Glomerular visceral epithelial cell (primary cell): ENCODE results near the gene THEMIS.
A peak's percentile ranks its signal among the peaks of the same experiment; 100 is the strongest.

ENCODE experiments used
- DNase-seq: peaks from one replicate; pipeline ENCODE4 v3.0.0-alpha.2; 2016; ENCODE audit errors: extremely low spot score

Gene THEMIS

DNA sequence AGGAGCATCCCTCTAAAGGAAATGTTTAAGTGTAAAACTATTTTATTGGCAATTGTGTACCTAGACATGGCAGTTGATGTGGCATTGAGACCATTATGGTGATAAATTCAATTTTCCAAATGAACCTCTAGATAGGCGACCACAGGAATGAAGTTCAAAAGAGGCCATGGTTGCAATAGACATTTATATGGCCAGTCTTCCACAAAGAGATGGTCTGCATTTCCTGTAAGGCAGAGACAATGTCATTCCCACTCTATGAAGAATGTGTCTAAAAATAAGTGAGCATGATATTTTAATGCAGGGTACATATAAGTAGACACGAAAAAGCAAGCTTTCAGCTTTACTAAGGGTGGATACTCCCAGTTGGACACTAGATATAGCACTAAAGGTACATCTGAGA lies 40.9 kb downstream of the THEMIS start:
- no peak for DNase-seq

DNA sequence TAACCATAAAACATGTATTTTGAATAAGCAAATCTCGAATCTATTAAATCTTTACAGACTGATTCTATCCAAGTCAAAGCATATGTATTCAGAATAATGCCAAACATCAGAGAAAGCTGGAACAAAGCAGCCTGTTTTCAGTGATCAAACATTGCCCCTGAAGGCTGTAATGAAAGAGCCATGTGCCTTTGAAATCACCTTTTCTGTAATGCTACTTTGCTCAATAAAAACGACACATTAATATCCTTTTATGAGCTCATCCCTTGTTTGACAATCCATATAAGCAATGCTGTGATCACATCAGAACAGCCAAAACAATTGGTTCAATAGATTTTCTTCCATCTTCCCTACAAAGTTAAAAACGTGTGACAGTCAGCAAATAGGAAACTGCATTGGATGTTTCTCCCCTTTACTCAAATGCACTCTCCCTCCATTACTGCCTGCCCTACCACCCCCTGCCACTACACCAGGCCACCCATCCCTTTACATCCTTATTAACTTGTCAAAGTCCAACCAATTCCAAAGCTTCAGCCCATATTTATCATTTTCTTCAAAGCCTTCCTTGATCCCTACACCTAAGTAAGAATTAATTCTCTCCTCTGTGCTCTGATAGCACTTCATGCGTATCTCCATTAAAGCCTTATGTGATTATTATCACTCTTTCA lies 42.0 kb downstream of the THEMIS start:
- no peak for DNase-seq

DNA sequence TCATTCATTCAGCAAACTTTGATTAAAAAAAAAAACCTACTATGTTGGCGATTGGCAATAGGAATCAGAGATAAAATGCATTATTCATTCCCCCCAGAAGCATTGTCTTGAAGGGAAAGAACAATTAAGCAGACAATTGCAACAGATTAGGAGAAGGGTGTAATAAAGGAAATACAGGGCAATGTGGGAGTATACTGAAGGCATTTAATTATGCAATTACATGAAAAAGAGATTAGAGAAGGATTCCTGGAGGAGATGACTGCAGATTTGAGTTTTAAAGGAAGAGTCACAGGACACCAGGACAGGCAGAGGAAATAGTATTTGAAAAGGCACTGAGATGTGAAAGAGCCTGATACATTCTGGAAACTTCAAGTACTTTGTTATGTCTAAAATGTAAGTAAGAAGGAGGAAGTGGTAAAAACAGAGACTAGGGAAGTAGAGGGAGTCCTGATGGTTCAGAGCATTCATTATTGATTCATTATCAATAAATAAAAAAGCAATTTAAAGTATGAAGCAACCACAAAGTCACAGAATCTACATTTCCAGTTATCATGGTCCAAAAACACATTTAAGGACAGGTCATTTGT lies 43.7 kb downstream of the THEMIS start:
- DNase-seq: no peak

DNA sequence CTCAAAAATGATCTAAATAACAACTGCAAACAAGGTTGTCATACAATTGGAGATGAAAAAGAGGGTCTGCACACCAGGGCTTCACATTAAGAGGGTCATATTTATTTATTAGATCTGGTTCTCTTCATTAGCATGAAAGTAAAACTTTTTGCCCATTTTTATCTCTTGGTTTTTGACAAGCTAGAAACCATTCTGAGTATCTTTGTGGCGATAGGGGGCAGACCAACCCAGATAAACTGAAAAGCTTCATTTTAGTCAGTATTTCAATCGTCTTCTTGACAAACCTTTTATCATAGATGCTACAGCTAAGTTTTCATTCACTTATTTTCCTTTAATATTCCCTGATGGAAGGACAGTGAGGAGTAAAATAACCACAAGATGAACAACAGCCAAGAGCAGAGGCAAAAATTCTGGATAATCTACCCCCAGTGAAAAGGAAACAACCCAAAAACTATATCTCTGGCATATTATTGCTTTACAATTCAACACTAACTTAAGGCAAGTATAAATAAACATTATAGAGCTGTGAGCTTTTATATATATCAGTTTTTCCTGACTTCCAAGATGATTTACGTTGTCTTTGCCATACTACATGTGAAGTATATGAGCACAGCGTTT lies 45.2 kb downstream of the THEMIS start:
- peak; percentile 5 for DNase-seq

DNA sequence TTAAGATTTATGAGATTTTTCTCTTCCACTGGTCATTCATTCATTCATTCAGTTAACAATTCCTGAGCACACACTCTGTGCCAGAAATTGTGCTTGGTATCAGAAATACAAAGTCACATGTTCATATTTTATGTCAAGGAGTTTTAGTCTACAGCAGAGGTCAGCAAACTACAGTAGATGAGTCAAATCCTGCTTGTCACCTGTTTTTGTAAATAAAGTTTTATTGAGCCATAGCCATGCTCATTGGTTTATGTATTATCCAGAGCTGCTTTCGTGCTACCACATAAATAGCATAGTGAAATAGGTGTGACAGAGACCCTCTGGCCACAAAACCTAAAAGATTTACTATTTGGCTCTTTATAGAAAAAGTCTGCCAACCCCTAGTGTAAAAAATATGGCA lies 46.8 kb downstream of the THEMIS start:
- DNase-seq: no peak

DNA sequence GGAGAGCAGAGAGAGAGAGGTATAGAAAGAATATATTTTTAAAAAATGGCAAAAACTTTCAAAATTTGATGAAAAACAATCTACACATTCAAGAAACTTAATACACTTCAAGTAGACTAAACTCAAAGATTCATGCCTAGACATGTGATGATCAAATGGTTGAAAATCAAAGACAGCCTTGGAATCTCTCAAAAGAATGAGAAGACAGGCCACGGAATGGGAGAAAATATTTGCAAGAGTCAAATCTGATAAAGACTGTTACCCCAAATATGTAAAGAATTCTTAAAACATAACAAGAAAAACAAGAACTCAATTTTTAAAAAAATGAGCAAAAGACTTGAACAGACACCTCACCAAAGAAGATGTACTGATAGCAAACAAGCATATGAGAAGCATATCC lies 49.7 kb downstream of the THEMIS start:
- DNase-seq: no peak

DNA sequence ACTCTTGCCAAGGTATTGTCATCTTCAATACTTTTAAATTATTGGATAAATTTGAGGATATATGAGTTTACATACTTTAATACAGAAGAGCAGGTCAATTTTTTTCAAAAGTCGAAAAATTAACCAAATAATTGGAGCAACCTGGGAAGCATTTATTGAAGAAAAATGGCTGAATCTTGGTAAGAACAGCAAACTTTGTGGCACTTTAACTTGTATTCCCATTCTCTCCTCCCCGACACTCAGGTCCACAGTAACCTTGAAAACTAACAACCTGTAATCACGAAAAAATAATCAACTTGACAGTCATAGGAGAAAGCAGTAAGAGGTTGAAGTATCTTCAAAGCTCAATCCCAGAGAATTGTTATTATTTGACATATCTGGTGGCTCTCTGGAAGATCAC lies 55.6 kb downstream of the THEMIS start:
- no peak for DNase-seq

DNA sequence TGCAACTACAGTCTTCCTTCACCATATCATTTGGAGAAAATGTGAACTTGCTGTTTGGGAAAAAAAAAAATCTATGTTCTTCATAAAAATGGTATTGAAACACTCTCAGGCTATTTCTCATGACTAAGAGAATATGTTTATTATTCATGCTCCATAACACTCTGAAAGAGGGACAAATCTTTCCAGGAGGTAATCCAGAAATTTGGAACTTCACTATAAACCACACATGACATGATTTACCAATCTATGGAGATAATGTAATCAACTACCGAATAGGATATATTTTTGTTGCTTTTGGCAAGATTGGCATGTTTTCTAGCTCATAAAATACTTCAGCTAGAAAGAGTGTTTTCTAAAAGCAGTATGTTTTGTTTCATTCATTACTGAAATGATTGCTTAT lies 56.3 kb downstream of the THEMIS start:
- no peak for DNase-seq

DNA sequence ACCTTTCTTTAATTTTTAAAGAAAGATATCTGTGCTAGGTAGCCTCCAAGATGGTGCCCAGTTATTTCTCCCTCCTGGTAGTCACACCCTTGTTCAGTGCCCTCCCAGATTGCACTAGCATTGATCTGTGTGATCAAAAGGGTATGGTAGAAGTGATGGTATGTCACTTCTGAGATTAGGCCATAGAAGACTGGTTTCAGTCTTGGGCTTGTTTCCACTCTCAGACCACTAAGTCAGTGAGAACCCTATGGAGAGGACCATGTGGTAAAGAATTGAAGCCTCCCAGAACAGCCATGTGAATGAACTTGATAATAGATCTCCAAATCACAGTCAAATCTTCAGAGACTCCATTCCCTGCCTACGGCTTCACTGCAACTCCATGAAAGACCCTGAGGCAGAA lies 57.3 kb downstream of the THEMIS start:
- DNase-seq: no peak

DNA sequence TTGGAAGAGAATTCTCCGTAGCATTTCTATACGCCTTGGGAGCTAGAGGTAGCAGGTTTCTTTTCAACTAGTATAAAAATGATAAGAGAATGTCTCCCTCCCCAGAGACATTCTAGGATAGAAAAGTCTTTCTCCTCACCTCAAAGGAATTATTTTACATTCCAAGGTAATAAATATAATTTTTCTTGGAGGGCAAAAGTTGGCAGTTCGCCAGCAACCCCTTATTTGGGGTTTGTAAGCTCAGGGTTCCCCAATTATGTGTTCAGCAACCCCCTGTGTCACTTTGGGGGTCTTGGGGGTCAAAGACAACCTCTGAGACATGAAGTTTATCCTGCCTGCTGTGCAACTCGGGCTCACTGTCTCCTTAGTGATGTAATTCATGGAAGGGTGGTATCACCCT lies 58.3 kb downstream of the THEMIS start:
- DNase-seq: no peak

DNA sequence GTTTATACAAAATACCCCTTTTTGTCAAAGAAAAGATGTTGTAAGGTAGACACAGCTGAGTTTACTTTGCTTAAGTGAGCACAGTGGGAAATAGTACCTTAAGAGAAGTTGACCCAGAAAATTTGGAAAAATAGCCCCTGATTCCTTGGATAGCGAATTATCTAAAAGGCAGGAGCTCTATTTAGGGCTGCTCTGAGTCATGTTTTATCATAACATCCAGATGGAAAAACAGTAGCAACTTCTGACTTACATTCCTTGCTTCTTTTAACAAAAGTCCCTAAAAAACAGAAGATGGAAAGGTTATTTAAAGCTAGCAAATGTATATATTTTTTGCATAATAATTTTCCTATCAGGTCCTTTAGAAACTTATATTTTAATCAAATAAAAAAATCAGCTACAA lies 59.0 kb downstream of the THEMIS start:
- DNase-seq: no peak

DNA sequence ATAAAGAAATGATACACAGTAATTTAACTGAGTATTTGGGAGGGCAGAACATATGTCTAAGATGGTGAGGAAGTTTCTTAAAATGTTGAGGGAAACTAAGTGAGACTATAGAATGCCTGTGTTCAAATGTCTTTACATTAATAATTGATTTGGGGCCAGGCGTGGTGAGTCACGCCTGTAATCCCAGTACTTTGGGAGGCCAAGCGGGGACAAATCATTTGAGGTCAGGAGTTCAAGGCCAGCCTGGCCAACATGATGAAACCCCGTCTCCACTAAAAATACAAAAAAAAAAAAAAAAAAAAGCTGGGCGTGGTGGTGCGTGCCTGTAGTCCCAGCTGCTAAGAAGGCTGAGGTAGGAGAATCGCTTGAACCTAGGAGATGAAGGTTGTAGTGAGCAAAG lies 66.7 kb downstream of the THEMIS start:
- no peak for DNase-seq

DNA sequence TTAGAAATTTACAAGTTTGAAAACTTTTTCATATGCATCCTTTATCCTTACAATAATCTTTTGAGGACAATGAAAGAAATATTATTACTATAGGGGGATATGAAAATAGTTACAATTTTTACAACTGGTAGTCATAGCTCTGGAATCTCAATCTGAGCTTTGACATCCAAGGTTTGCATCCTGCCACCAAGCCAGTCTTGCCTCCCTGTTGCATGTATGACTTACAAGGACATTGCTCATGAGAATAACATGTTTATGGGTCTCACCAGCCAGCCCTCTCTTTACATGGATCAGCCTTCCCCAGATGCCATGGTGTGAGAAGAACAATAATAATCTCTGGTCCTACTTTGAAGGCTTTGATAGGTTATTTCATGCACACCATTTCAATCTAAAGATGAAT lies 67.5 kb downstream of the THEMIS start:
- DNase-seq: no peak

DNA sequence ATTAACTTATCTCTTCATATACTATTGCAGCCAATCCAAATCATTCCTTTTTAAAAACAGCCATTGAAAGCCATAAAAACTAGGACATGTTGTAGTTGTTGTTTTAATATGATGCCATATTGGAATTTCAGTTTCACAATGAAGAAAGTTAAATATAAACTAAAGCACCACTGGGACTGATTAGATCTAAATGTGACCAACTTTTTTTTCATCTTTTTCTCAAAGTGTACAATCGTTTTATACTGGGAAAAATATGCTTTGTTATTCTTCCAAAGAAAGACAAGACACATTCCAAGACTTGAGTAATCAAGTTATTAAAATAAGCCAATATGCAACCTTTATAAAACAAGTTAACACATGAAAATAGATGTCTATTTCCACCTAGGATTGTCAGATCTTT lies 68.5 kb downstream of the THEMIS start:
- no peak for DNase-seq

DNA sequence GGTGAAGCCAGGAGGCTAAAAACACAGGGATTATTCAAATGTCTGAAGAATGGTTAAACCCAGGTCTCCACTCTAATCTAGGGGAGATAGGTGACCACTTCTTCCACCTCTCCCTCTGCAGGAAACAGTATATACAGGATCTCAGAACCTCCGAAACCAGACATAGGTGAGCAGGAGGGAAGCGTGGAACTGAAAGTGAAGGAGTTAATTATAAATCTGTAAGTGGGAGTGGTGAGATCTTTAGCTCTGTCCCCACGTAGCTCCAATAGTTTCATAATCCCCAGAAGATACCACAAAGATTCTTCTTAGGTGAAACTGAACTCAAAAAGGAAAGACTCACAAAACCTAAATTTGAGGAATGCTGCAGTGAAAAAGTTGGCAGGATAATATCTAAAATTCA lies 76.8 kb downstream of the THEMIS start:
- DNase-seq: no peak

DNA sequence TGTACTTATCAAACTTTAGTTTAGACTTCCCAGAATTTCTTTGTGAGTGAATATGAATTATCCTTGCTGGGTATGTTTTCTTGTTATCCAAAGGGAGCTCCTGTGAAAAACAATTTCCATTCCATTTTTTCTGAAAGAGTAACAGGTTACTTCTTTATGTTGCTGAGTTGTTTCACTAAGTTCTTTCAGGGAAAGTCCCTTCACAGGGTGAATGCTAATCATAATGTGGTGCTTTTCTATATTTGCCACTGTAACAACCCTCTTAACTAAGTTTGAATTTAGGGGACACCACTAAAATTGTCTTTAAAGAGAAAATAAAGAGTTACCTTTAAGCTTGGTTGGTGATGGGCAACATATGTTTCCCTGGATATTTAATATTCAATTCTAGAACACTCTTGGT lies 79.4 kb downstream of the THEMIS start:
- DNase-seq: no peak

DNA sequence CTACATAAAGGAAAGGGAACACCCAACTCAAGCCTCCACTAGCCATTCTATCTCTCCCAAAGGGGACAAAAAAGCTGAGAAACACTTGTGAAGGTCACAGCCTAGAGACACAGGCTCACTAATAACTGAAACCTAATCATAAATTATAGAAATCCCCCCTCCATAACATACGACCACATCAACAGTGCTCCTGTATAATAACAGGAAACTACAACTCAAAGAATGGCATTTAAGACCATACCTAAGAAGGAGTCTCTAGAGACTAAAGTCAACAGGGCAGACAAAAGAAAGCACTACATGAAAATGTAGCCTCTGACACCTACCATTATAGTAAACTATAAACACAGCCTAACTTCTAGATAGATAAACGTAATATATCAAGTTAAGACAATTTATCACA lies 82.7 kb downstream of the THEMIS start:
- DNase-seq: no peak

DNA sequence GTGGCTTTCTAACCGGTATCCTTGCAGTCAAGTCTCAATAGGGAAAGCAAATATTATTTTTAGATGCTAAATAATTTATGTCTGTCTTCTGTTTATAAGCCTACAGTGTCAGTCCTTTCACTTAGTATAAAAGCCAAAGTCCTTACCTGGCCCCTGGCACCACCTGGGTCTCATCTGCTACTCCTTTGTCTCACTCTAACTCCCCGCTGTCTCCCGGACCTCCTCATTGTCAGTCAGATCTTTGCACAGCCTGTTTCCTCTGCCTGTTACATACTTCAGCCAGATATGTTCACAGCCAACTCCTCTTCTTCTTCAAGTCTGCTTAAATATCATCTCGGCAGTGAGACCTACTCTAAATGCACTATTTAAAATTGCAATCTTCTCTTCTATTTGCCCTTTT lies 84.2 kb downstream of the THEMIS start:
- no peak for DNase-seq

DNA sequence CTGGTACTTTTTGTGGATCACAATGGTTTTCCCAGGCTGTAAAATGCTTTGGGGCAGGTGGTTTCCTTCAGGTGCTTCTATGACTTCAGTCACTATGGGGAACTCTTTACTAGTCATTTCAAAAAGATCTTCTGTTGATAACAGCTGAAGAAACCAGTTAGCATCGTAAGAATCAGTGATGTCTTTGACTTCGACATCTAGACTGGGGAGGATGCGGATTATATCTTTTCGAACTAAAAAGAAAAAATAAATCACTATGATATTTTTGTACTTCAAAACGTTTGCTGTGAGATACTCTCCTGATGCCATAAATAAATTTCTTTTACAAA lies 87.2 kb downstream of the THEMIS start:
- DNase-seq: no peak

DNA sequence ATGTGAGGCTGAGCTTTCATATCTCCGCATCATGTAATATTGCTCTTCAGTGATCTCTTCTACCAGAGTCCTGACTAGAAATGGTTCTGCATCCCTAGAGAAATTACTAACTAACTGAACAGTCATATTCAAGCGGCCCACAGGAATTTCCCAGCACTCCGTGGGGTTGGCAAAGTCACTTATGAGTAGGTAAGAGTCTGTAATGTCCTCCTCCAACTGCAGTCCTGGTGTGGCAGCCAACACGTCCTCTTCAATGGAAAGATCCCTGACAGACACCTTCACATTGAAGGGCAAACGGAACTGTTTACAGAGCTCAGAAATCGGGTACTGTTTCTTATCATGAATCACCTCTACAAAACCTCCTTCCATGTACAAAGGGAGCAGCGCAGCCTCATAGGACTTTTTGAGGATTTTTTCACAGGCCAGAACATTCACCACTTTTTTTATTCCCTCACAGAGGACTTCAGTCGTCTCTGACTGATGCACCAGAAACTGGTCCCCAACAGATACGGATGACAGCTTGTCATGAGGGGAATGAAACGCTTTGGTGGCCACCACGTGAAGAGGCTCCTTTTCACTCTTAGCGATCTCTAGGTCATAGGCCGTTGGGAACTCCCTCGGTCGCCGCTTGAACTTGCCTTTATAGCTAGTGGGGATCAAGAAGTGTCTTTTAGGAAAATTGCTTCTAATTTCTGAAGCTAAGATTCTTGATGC lies 87.7 kb downstream of the THEMIS start:
- no peak for DNase-seq

DNA sequence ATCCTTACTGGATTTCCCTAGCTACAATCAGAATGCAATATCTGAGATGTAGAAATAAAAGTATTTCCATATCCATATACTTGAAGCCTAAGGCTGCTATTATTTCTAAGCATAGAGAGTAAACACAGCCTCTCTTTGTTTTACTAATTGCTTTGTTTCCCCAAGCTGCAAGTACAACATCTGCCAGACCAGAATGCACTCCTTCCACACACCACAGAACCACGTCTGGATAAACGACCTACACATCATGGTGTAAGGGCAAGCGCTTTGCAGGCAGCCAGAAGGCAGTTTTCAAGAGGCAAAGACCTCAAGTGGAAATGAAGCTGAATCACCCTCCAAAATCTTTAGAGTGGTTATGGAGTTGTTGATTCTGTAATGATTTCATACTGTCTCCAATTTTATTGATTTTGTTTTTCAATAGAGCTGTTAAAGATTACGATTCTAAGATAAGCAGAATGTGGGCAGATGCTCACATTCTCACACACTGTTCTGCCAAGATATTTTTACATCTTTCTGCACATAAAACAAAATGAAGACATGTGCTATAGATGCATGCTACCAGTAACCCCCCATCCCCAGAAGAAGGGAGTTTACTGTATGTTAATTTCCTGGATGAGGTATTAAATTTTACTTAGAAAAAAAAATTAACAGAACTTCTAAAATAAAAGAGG lies 88.8 kb downstream of the THEMIS start:
- DNase-seq: no peak

DNA sequence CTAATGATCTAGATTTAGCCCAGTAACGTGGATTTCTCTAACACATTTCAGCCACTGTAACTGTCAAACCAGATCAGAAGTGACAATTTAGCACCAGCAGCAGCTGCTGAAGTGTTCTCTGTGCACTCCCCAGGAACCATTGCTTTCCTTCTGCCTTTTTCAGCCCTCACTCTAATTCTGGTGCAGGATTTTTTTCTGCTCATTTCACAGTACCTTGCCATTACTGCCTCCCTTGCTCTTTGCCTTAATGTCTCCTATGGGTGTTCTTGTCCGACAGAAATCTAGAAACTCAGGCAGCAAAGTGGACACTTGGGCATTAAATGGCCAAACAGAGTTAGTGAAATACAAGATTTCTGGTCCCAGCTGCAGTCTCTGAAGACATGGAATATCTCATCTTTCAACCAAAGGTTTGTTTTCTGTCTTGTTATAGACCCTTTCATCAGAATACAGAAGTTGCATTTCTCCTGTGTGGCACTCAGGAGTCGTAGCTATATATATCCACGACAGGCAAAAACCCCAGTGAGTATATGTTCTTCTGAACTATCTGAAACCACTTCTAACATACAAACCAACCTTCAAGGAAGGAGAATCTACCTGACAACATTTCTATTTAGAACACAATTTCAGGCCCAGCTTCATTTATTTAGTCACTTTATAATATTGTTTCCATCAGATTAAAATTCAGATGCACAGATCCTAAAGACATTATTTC lies 92.9 kb downstream of the THEMIS start:
- DNase-seq: no peak
